Measurements from ENCODE around the gene ZNF830.

GRCh38 chr17:35002876-35003551 lies 41.7 kb downstream of the ZNF830 start:
- TF ChIP-seq, protein P1, sequence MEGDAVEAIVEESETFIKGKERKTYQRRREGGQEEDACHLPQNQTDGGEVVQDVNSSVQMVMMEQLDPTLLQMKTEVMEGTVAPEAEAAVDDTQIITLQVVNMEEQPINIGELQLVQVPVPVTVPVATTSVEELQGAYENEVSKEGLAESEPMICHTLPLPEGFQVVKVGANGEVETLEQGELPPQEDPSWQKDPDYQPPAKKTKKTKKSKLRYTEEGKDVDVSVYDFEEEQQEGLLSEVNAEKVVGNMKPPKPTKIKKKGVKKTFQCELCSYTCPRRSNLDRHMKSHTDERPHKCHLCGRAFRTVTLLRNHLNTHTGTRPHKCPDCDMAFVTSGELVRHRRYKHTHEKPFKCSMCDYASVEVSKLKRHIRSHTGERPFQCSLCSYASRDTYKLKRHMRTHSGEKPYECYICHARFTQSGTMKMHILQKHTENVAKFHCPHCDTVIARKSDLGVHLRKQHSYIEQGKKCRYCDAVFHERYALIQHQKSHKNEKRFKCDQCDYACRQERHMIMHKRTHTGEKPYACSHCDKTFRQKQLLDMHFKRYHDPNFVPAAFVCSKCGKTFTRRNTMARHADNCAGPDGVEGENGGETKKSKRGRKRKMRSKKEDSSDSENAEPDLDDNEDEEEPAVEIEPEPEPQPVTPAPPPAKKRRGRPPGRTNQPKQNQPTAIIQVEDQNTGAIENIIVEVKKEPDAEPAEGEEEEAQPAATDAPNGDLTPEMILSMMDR (IDR thresholded peaks at IDR 0.05), result no peak
- no peak for TF ChIP-seq POLR2A (IDR thresholded peaks at IDR 0.05)

Measured in tibial nerve (tissue), 3 donors.